Hypothalamus (tissue), 51 donors: ENCODE data around the gene CCR9.
A peak's percentile ranks its signal among the peaks of the same experiment; 100 is the strongest.

Experiments
- DNase-seq, 51 donors: peaks; one replicate each; lab custom pipeline; 2025; lab: John Stamatoyannopoulos, UW

Gene CCR9

GRCh38 chr3:45906681-45907407, 20.5 kb downstream of the CCR9 start:
- no peak for DNase-seq

- no peak for DNase-seq
Observed at GRCh38 chr3:45907769-45908705, 21.7 kb downstream of the CCR9 start.

GRCh38 chr3:45908761-45909160, 22.4 kb downstream of the CCR9 start:
- DNase-seq: no peak

- DNase-seq: no peak
Observed at GRCh38 chr3:45909542-45909941, 23.2 kb downstream of the CCR9 start.

GRCh38 chr3:45910892-45911291, 24.5 kb downstream of the CCR9 start:
- DNase-seq: no peak

- DNase-seq: no peak
Observed at GRCh38 chr3:45911511-45912226, 25.3 kb downstream of the CCR9 start.

- no peak for DNase-seq
Observed at GRCh38 chr3:45912435-45912834, 26.1 kb downstream of the CCR9 start.

GRCh38 chr3:45914362-45915058, 28.2 kb downstream of the CCR9 start:
- DNase-seq: no peak

GRCh38 chr3:45915059-45915439, 28.7 kb downstream of the CCR9 start:
- no peak for DNase-seq

- no peak for DNase-seq
Observed at GRCh38 chr3:45915518-45916231, 29.3 kb downstream of the CCR9 start.

- no peak for DNase-seq
Observed at GRCh38 chr3:45917146-45917898, 31.0 kb downstream of the CCR9 start.

GRCh38 chr3:45921158-45922038, 35.1 kb downstream of the CCR9 start:
- DNase-seq: no peak

GRCh38 chr3:45922039-45922326, 35.6 kb downstream of the CCR9 start:
- DNase-seq: no peak

- no peak for DNase-seq
Observed at GRCh38 chr3:45922950-45923590, 36.7 kb downstream of the CCR9 start.

- no peak for DNase-seq
Observed at GRCh38 chr3:45923755-45924154, 37.4 kb downstream of the CCR9 start.

GRCh38 chr3:45927881-45928280, 41.5 kb downstream of the CCR9 start:
- DNase-seq: no peak

- DNase-seq: peak in 14 of 51 donors; percentile 1 to 44 (median 12)
Observed at GRCh38 chr3:45929042-45929679, 42.8 kb downstream of the CCR9 start.
